GM18519 (cell line): Measurements from ENCODE around the gene SREK1.
A peak's percentile ranks its signal among the peaks of the same experiment; 100 is the strongest.

Experiments used
- ATAC-seq: cut with Tn5 transposase; IDR thresholded peaks from one replicate; pipeline ENCODE4 v1.9.1; 2021; ENCODE audit warnings: mild to moderate bottlenecking, moderate library complexity; ENCODE audit not compliant: unreplicated experiment, low FRiP score

The SREK1 gene

GRCh38 chr5:66161356-66161755 lies 17.3 kb downstream of the SREK1 start:
- ATAC-seq, result no peak

- no peak for ATAC-seq
Measured at GRCh38 chr5:66164044-66164790, 20.1 kb downstream of the SREK1 start.

- ATAC-seq, result no peak
Measured at GRCh38 chr5:66168226-66168625, 24.1 kb downstream of the SREK1 start.

- no peak for ATAC-seq
Measured at GRCh38 chr5:66169534-66169933, 25.4 kb downstream of the SREK1 start.

GRCh38 chr5:66170195-66170919 lies 26.3 kb downstream of the SREK1 start:
- ATAC-seq, result no peak

GRCh38 chr5:66171349-66172344 lies 27.5 kb downstream of the SREK1 start:
- ATAC-seq, result peak; percentile 50

- no peak for ATAC-seq
Measured at GRCh38 chr5:66174338-66174737, 30.2 kb downstream of the SREK1 start.

GRCh38 chr5:66178799-66179198 lies 34.7 kb downstream of the SREK1 start:
- ATAC-seq, result no peak

- ATAC-seq, result no peak
Measured at GRCh38 chr5:66179297-66180051, 35.4 kb downstream of the SREK1 start.

- ATAC-seq, result no peak
Measured at GRCh38 chr5:66180282-66181155, 36.4 kb downstream of the SREK1 start.

- ATAC-seq, result no peak
Measured at GRCh38 chr5:66186108-66186507, 42.0 kb downstream of the SREK1 start.

GRCh38 chr5:66193419-66193818 lies 49.3 kb downstream of the SREK1 start:
- ATAC-seq, result no peak

- ATAC-seq, result no peak
Measured at GRCh38 chr5:66197764-66198405, 53.8 kb downstream of the SREK1 start.

- no peak for ATAC-seq
Measured at GRCh38 chr5:66198837-66199236, 54.7 kb downstream of the SREK1 start.

- ATAC-seq, result no peak
Measured at GRCh38 chr5:66203531-66203930, 59.4 kb downstream of the SREK1 start.

GRCh38 chr5:66206465-66206864 lies 62.4 kb downstream of the SREK1 start:
- no peak for ATAC-seq

- ATAC-seq, result no peak
Measured at GRCh38 chr5:66207800-66208561, 63.9 kb downstream of the SREK1 start.

- ATAC-seq, result no peak
Measured at GRCh38 chr5:66209350-66209749, 65.2 kb downstream of the SREK1 start.
